ENCODE measurements around the gene SDR42E2.
"Not testable (repeated sequence)": the region's sequence is repeated elsewhere in the genome, so short reads cannot be mapped to it uniquely, and the experiment has no call there.

SDR42E2 gene

GRCh38 chr16:22161999-22162655 is at the start of gene SDR42E2:
Gene SDR42E2, plus strand, starts transcription at chr16:22162506. Its CDS starts 3,077 bp downstream, at chr16:22165583.
- no peak for DNase-seq

- DNase-seq: no peak
Measured at GRCh38 chr16:22116095-22116700, 46.1 kb upstream of the SDR42E2 start.

GRCh38 chr16:22117609-22118008 is 44.7 kb upstream of the SDR42E2 start:
- DNase-seq: no peak

GRCh38 chr16:22120440-22120839 is 41.9 kb upstream of the SDR42E2 start:
- no peak for DNase-seq

GRCh38 chr16:22122239-22122638 is 40.1 kb upstream of the SDR42E2 start:
- no peak for DNase-seq

GRCh38 chr16:22123146-22123545 is 39.2 kb upstream of the SDR42E2 start:
- DNase-seq: no peak

- DNase-seq: no peak
Measured at GRCh38 chr16:22123759-22124490, 38.4 kb upstream of the SDR42E2 start.

GRCh38 chr16:22124583-22125284 is 37.6 kb upstream of the SDR42E2 start:
- DNase-seq: no peak

GRCh38 chr16:22126037-22126558 is 36.2 kb upstream of the SDR42E2 start:
- DNase-seq: no peak

- not testable (repeated sequence) for DNase-seq
Measured at GRCh38 chr16:22128537-22128936, 33.8 kb upstream of the SDR42E2 start.

GRCh38 chr16:22130528-22130927 is 31.8 kb upstream of the SDR42E2 start:
- DNase-seq: no peak

- DNase-seq: no peak
Measured at GRCh38 chr16:22132801-22133200, 29.5 kb upstream of the SDR42E2 start.

- no peak for DNase-seq
Measured at GRCh38 chr16:22138482-22138881, 23.8 kb upstream of the SDR42E2 start.

GRCh38 chr16:22139008-22139407 is 23.3 kb upstream of the SDR42E2 start:
- DNase-seq: no peak

GRCh38 chr16:22139732-22140131 is 22.6 kb upstream of the SDR42E2 start:
- no peak for DNase-seq

GRCh38 chr16:22141767-22142166 is 20.5 kb upstream of the SDR42E2 start:
- no peak for DNase-seq

GRCh38 chr16:22144520-22144919 is 17.8 kb upstream of the SDR42E2 start:
- no peak for DNase-seq

GRCh38 chr16:22147853-22148252 is 14.5 kb upstream of the SDR42E2 start:
- DNase-seq: no peak

GRCh38 chr16:22151246-22151998 is 10.9 kb upstream of the SDR42E2 start:
- no peak for DNase-seq

GRCh38 chr16:22152316-22152715 is 10.0 kb upstream of the SDR42E2 start:
- no peak for DNase-seq

- DNase-seq: not testable (repeated sequence)
Measured at GRCh38 chr16:22153078-22153477, 9.2 kb upstream of the SDR42E2 start.

- no peak for DNase-seq
Measured at GRCh38 chr16:22161401-22161800, 905 bp upstream of the SDR42E2 start.

GRCh38 chr16:22162656-22163009 is 327 bp downstream of the SDR42E2 start:
- no peak for DNase-seq

Data from NCI-H1694 treated with DMSO at 0.1 percent for 48 hours (cell line).